ENCODE measurements around the gene COX7A2L. TPM values are rescaled to one million over a fixed set of nuclear protein-coding genes. Genes with fewer than 3 reads are reported as not detected.
A peak's percentile ranks its signal among the peaks of the same experiment; 100 is the strongest.

The COX7A2L gene
- total RNA-seq, 1 experiment from 2014 or later: 99.5 TPM

DNA sequence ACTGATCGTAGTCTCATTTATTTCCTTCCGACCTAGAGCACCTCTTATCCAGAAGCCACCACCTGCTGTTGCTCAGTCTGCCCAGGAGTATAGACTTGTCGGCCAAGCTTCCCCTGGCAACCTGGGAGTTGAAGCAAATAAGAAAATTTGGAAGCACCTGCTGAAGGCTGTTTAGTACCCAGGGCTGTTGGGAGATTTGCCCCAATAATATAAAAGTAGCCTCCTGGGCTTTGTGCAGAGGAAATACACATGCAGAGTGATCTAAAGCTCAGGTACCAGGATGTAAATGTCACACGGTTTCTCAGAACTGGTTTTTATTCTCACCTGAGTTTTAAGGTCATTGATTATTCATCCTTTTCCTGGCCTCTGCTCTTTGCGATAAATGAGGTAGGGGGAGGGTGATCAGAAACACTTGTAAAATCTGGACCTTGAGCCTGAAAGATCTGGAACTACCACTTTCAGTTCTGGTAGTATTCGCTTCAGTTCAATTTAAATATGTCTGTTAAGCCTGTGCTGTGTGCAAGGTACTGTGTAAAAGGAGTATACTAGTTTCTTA, 789 bp upstream of the COX7A2L start (continued):
- no peak for TF ChIP-seq TEAD1 (CRISPR knock-in tag; IDR thresholded peaks at IDR 0.05)

DNA sequence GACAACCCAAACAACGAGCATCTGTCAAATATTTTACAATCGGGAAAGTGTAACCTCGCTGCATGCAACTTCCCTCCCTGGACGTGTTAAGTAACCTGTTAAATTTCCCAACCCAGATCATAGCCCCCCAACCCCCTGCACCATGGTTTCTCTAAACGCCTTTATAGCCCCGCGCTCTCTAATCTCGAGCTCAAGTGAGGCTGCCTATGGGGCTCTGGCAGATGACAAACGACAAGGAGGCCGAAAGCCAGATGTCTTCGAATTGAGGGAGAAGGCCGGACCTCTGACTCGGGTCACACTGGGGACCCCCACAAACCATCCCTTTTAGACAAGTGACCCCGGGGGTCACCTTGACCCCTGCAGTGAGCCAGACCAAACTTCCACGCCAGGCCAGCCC, 526 bp downstream of the COX7A2L start:
- ATAC-seq (no peak), DNase-seq (ENCODE audit: low spot score) (no peak)
- ChIA-PET POLR2A (interaction anchor here (0.5 to 0.6 kb wide), 2 partner anchors 64 to 457 kb away, joined by 3 to 5 read pairs; no protein-coding TSS in a partner anchor), CTCF (interaction anchor here (1.0 kb wide), 1 partner anchor 491 kb away, joined by 3 read pairs; no protein-coding TSS in a partner anchor)
- no peaks in the 10 kb centered on the region for H3K9me3 Mint-ChIP-seq
- peaks cover 24% of the 10 kb centered on the region for H3K4me1 Mint-ChIP-seq
- TF ChIP-seq, protein P1, sequence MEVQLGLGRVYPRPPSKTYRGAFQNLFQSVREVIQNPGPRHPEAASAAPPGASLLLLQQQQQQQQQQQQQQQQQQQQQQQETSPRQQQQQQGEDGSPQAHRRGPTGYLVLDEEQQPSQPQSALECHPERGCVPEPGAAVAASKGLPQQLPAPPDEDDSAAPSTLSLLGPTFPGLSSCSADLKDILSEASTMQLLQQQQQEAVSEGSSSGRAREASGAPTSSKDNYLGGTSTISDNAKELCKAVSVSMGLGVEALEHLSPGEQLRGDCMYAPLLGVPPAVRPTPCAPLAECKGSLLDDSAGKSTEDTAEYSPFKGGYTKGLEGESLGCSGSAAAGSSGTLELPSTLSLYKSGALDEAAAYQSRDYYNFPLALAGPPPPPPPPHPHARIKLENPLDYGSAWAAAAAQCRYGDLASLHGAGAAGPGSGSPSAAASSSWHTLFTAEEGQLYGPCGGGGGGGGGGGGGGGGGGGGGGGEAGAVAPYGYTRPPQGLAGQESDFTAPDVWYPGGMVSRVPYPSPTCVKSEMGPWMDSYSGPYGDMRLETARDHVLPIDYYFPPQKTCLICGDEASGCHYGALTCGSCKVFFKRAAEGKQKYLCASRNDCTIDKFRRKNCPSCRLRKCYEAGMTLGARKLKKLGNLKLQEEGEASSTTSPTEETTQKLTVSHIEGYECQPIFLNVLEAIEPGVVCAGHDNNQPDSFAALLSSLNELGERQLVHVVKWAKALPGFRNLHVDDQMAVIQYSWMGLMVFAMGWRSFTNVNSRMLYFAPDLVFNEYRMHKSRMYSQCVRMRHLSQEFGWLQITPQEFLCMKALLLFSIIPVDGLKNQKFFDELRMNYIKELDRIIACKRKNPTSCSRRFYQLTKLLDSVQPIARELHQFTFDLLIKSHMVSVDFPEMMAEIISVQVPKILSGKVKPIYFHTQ (CRISPR knock-in tag; IDR thresholded peaks at IDR 0.05): no peak
- TF ChIP-seq, protein P2, sequence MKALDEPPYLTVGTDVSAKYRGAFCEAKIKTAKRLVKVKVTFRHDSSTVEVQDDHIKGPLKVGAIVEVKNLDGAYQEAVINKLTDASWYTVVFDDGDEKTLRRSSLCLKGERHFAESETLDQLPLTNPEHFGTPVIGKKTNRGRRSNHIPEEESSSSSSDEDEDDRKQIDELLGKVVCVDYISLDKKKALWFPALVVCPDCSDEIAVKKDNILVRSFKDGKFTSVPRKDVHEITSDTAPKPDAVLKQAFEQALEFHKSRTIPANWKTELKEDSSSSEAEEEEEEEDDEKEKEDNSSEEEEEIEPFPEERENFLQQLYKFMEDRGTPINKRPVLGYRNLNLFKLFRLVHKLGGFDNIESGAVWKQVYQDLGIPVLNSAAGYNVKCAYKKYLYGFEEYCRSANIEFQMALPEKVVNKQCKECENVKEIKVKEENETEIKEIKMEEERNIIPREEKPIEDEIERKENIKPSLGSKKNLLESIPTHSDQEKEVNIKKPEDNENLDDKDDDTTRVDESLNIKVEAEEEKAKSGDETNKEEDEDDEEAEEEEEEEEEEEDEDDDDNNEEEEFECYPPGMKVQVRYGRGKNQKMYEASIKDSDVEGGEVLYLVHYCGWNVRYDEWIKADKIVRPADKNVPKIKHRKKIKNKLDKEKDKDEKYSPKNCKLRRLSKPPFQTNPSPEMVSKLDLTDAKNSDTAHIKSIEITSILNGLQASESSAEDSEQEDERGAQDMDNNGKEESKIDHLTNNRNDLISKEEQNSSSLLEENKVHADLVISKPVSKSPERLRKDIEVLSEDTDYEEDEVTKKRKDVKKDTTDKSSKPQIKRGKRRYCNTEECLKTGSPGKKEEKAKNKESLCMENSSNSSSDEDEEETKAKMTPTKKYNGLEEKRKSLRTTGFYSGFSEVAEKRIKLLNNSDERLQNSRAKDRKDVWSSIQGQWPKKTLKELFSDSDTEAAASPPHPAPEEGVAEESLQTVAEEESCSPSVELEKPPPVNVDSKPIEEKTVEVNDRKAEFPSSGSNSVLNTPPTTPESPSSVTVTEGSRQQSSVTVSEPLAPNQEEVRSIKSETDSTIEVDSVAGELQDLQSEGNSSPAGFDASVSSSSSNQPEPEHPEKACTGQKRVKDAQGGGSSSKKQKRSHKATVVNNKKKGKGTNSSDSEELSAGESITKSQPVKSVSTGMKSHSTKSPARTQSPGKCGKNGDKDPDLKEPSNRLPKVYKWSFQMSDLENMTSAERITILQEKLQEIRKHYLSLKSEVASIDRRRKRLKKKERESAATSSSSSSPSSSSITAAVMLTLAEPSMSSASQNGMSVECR (CRISPR knock-in tag; IDR thresholded peaks at IDR 0.05; ENCODE audit: borderline replicate concordance): no peak
- no peak for TF ChIP-seq ETV6 (CRISPR knock-in tag; IDR thresholded peaks at IDR 0.05)
- no peak for TF ChIP-seq EMX1 (CRISPR knock-in tag; IDR thresholded peaks at IDR 0.05)
- TF ChIP-seq HMGA2 (CRISPR knock-in tag; IDR thresholded peaks at IDR 0.05): no peak
- TF ChIP-seq, protein P3, sequence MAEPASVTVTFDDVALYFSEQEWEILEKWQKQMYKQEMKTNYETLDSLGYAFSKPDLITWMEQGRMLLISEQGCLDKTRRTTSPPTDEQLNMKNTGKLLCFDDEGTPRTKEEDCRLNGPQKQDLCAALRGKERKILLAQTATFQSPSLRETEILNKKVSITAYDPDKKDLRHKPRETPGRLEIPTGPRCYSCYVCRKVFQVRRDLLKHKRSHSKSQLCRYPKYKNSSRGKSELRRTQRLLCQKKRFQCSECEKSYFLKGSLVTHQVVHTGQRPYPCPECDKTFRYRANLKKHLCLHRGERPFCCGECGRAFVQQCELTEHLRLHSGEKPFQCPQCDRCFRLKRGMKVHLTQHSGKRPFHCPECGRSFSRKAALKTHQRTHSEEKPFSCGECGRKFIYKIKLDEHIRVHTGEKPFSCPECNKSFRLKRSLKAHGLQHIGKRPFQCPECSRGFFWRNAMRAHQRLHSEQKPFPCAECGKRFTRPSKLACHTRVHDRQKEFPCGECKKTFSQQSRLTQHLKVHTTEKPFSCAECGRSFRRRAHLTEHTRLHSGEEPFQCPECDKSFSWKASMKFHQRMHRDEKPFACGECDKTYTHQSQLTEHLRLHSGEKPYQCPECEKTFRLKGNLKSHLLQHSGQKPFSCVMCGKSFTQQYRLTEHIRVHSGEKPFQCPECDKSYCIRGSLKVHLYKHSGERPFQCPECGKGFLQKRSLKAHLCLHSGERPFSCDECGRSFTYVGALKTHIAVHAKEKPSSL (CRISPR knock-in tag; conservative IDR thresholded peaks at IDR 0.05): no peak
- TF ChIP-seq, protein P4, sequence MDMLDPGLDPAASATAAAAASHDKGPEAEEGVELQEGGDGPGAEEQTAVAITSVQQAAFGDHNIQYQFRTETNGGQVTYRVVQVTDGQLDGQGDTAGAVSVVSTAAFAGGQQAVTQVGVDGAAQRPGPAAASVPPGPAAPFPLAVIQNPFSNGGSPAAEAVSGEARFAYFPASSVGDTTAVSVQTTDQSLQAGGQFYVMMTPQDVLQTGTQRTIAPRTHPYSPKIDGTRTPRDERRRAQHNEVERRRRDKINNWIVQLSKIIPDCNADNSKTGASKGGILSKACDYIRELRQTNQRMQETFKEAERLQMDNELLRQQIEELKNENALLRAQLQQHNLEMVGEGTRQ (CRISPR knock-in tag; IDR thresholded peaks at IDR 0.05): no peak
- TF ChIP-seq ZNF317 (CRISPR knock-in tag; IDR thresholded peaks at IDR 0.05; ENCODE audit: borderline replicate concordance, low read depth): no peak
- no peak for TF ChIP-seq ZNF138 (CRISPR knock-in tag; conservative IDR thresholded peaks at IDR 0.05)
- no peak for TF ChIP-seq ZNF396 (CRISPR knock-in tag; IDR thresholded peaks at IDR 0.05; ENCODE audit: borderline replicate concordance)
- TF ChIP-seq TCF7 (CRISPR knock-in tag; IDR thresholded peaks at IDR 0.05; ENCODE audit: low read depth): no peak
- TF ChIP-seq, protein P5, sequence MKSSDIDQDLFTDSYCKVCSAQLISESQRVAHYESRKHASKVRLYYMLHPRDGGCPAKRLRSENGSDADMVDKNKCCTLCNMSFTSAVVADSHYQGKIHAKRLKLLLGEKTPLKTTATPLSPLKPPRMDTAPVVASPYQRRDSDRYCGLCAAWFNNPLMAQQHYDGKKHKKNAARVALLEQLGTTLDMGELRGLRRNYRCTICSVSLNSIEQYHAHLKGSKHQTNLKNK (CRISPR knock-in tag; IDR thresholded peaks at IDR 0.05): no peak
- no peak for TF ChIP-seq GABPB1 (CRISPR knock-in tag; IDR thresholded peaks at IDR 0.05)
- no peaks in the 10 kb centered on the region for H3K36me3 Mint-ChIP-seq
- peak overlapping the region; percentile 100 for H3K27ac Mint-ChIP-seq
- peak overlapping the region; percentile 93 for H3K4me3 Mint-ChIP-seq
- no peaks in the 10 kb centered on the region for H3K27me3 Mint-ChIP-seq (ENCODE audit: low read depth)

Data from WTC11 (cell line).